Thyroid gland (tissue), 4 donors: ENCODE measurements around the gene STK33. TPM values are rescaled to one million over a fixed set of nuclear protein-coding genes. Genes with fewer than 3 reads are reported as not detected.
A peak's percentile ranks its signal among the peaks of the same experiment; 100 is the strongest.

Source experiments
- DNase-seq, 2 donors: peaks; one replicate each; pipeline ENCODE4 v3.0.0-alpha.2; 2019
- H3K27ac ChIP-seq, 3 donors: fragments of 200-600 bp; sonication (generic); 1 replicate in 2 of 3; 2 replicates in 1 of 3; pipeline ENCODE4 v1.5.1; 2016 to 2019; ENCODE audit warnings: mild to moderate bottlenecking in 1 of 3, moderate library complexity in 1 of 3
- H3K27me3 ChIP-seq: fragments of 200-600 bp; sonication (generic); one replicate; pipeline ENCODE4 v1.5.1; 2019
- H3K36me3 ChIP-seq, 2 donors: fragments of 200-600 bp; sonication (generic); one replicate each; pipeline ENCODE4 v1.5.1; 2016 to 2019
- H3K4me1 ChIP-seq, 2 donors: fragments of 200-600 bp; sonication (generic); one replicate each; pipeline ENCODE4 v1.5.1; 2017 to 2019
- H3K4me3 ChIP-seq, 3 donors: fragments of 200-600 bp; sonication (generic); replicated peaks in 1 of 3; 1 replicate in 2 of 3; 2 replicates in 1 of 3; pipeline ENCODE4 v1.5.1; 2016; ENCODE audit warnings: mild to moderate bottlenecking in 1 of 3
- H3K9me3 ChIP-seq: fragments of 200-600 bp; sonication (generic); one replicate; pipeline ENCODE4 v1.5.1; 2017
- POLR2A ChIP-seq, 2 donors: fragments of 450-650 bp; IDR thresholded peaks; one replicate each; pipeline ENCODE4 v1.6.1; 2017; ENCODE audit warnings: antibody characterized with exemption in 2 of 2, mild to moderate bottlenecking in 2 of 2, moderate library complexity in 1 of 2
- WGBS, 2 donors: methylation state at CpG; one replicate each; pipeline ENCODE4 v1.1.5; 2017; 5-methylcytosine and 5-hydroxymethylcytosine counted together
- intact Hi-C: fragments of 100-400 bp; cut with DNase I; formaldehyde crosslinking; loops from one replicate; pipeline ENCODE4 v1.15.1; 2023
- total RNA-seq, 4 donors: library from RNA; depleted of rRNA; stranded (reverse); fragments of >200 nt; gene quantifications; one replicate each; pipeline ENCODE4 v1.2.3, GENCODE V29; 2016
- TF ChIP-seq, protein P1 (sequence below), 6 experiments: fragments of 200-600 bp in 3 of 6; fragments of 450-650 bp in 3 of 6; sonication (generic) in 3 of 6; IDR thresholded peaks; one replicate each; pipeline ENCODE4 v1.5.1; 2016 to 2019; ENCODE audit warnings: antibody characterized with exemption in 6 of 6, mild to moderate bottlenecking in 2 of 6, inconsistent platforms in 1 of 6, moderate library complexity in 1 of 6

Gene STK33
- total RNA-seq, 4 donors from 2014 or later: 29.3 to 49.8 (median 39.9) TPM

DNA sequence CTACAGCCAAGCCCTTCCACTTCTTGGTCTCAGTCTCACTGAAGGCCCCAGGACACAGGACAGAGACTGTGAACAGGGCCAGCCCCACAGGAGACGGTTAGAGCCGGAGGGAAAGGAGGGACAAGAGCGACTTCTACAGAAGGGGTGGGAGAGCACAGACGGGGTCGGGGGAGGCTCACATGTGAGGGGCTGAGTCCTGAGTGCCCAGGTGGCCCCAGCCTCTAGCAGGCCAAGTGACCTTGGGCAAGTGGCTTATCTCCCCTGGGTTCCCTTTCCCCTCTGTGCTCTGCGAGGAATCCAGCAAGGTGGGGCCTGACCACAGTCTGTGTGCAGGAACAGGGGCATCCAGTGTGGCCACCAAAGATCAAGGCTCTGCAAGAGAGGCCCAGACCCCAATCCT lies 227.7 kb downstream of the STK33 start:
- no peaks in the 10 kb centered on the region for H3K36me3 ChIP-seq
- H3K4me3 ChIP-seq: no peak overlapping the region
- H3K27me3 ChIP-seq: no peaks in the 10 kb centered on the region
- no peaks in the 10 kb centered on the region for H3K9me3 ChIP-seq
- H3K4me1 ChIP-seq: no peaks in the 10 kb centered on the region
- DNase-seq: no peak
- intact Hi-C loops: no loop called here
- no peak overlapping the region for H3K27ac ChIP-seq
- no peak for TF ChIP-seq POLR2A (IDR thresholded peaks at IDR 0.05)
- TF ChIP-seq, protein P1, sequence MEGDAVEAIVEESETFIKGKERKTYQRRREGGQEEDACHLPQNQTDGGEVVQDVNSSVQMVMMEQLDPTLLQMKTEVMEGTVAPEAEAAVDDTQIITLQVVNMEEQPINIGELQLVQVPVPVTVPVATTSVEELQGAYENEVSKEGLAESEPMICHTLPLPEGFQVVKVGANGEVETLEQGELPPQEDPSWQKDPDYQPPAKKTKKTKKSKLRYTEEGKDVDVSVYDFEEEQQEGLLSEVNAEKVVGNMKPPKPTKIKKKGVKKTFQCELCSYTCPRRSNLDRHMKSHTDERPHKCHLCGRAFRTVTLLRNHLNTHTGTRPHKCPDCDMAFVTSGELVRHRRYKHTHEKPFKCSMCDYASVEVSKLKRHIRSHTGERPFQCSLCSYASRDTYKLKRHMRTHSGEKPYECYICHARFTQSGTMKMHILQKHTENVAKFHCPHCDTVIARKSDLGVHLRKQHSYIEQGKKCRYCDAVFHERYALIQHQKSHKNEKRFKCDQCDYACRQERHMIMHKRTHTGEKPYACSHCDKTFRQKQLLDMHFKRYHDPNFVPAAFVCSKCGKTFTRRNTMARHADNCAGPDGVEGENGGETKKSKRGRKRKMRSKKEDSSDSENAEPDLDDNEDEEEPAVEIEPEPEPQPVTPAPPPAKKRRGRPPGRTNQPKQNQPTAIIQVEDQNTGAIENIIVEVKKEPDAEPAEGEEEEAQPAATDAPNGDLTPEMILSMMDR (IDR thresholded peaks at IDR 0.05): no peak
- 92 to 96% methylated on average over 4 to 6 of the region's 6 CpGs for WGBS, 2 donors

- WGBS, 2 donors: 67% methylated on average over 11 of the region's 11 CpGs
- no peak for TF ChIP-seq POLR2A (IDR thresholded peaks at IDR 0.05)
- TF ChIP-seq, protein P1 (IDR thresholded peaks at IDR 0.05): peak in 1 of 6 experiments; percentile 15
- no peaks in the 10 kb centered on the region for H3K27me3 ChIP-seq
- no peak for DNase-seq
- H3K9me3 ChIP-seq: no peaks in the 10 kb centered on the region
- no peaks in the 10 kb centered on the region for H3K4me1 ChIP-seq
- intact Hi-C loops: no loop called here
- H3K36me3 ChIP-seq: no peaks in the 10 kb centered on the region
- no peak overlapping the region for H3K27ac ChIP-seq
- no peak overlapping the region for H3K4me3 ChIP-seq
Observed at GRCh38 chr11:8365216-8365941, 228.6 kb downstream of the STK33 start.

GRCh38 chr11:8363921-8364320 lies 230.1 kb downstream of the STK33 start:
- WGBS, 2 donors: 81 to 82% methylated on average over 15 of the region's 15 CpGs
- Histone ChIP-seq H3K27me3 (no peaks in the 10 kb centered on the region), H3K4me3 (no peak overlapping the region), H3K9me3 (no peaks in the 10 kb centered on the region), H3K27ac (no peak overlapping the region), H3K4me1 (no peaks in the 10 kb centered on the region), H3K36me3 (no peaks in the 10 kb centered on the region)
- no peak for DNase-seq
- intact Hi-C loops: no loop called here
- TF ChIP-seq, protein P1 (IDR thresholded peaks at IDR 0.05): no peak
- TF ChIP-seq POLR2A (IDR thresholded peaks at IDR 0.05): no peak

DNA sequence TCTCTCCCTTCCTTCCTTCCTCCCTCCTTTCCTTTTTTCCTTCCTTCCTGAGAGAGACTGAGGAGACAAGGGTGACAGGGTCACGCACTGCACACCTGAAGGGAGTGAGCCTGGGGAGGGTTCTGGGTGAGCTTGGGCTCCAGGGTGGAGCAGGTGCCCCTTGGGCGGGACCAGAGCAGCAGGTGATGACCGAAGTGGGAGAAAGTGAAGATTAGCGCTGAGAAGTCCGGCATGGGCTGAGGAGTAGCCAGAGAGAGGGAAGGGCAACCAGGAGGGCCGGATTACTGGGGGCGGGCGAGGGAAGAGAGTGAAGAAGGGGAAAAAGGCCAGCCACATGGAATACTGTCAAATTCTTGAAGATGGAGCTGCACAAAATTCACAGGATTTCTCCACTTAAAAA lies 231.1 kb downstream of the STK33 start:
- Histone ChIP-seq H3K27ac (no peak overlapping the region), H3K4me1 (no peaks in the 10 kb centered on the region), H3K36me3 (no peaks in the 10 kb centered on the region), H3K4me3 (no peak overlapping the region), H3K27me3 (no peaks in the 10 kb centered on the region), H3K9me3 (no peaks in the 10 kb centered on the region)
- no peak for TF ChIP-seq POLR2A (IDR thresholded peaks at IDR 0.05)
- TF ChIP-seq, protein P1 (IDR thresholded peaks at IDR 0.05): no peak
- intact Hi-C loops: no loop called here
- no peak for DNase-seq
- WGBS, 2 donors: 76 to 79% methylated on average over 8 of the region's 8 CpGs

- Histone ChIP-seq H3K27me3 (no peaks in the 10 kb centered on the region), H3K4me3 (no peak overlapping the region), H3K27ac (no peak overlapping the region), H3K36me3 (no peaks in the 10 kb centered on the region), H3K9me3 (no peaks in the 10 kb centered on the region), H3K4me1 (no peaks in the 10 kb centered on the region)
- no peak for DNase-seq
- no peak for TF ChIP-seq POLR2A (IDR thresholded peaks at IDR 0.05)
- TF ChIP-seq, protein P1 (IDR thresholded peaks at IDR 0.05): no peak
- intact Hi-C loops: no loop called here
- WGBS, 2 donors: 74 to 78% methylated on average over 4 of the region's 4 CpGs
Observed at GRCh38 chr11:8362491-8362890, 231.5 kb downstream of the STK33 start.
